Neural progenitor cell (in vitro differentiated cells): ENCODE measurements around the gene STK4.

Experiments
- CTCF ChIP-seq: fragments of 200-600 bp; sonication (generic); IDR thresholded peaks from 2 replicates; pipeline ENCODE4 v1.5.1; 2017; ENCODE audit warnings: antibody characterized with exemption, mild to moderate bottlenecking
- EZH2 ChIP-seq: fragments of 200-600 bp; sonication (generic); IDR thresholded peaks from 2 replicates; pipeline ENCODE4 v1.6.1; 2017; ENCODE audit warnings: antibody characterized with exemption, mild to moderate bottlenecking, moderate library complexity
- EZH2phosphoT487 ChIP-seq: fragments of 200-600 bp; sonication (generic); IDR thresholded peaks from 2 replicates; pipeline ENCODE4 v1.6.1; 2017; ENCODE audit warnings: antibody characterized with exemption

- TF ChIP-seq CTCF (no peak), EZH2phosphoT487 (no peak), EZH2 (no peak)
Observed at GRCh38 chr20:45049438-45049837, 83.1 kb downstream of the STK4 start.
